ENCODE results near the gene CCDC88B.

DNA sequence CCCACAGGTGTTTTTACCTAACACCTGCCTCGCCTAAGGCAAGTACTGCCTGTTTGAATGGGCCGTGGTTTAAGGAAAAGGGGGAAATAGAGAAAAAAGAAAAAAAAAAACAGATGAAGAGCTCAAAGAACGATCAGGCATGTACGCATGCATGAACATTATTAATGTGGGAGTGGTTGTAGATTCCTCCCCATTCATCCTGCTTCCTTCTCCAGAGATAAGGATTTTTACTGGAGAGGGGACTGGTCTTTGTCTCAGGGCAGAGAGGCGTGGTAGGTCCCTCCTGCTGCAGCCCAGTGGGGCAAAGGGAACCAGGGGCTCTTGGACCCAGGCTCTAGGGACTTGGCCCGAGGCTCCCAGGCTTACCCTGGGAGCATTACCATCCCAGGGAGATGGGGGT is 42.0 kb downstream of the CCDC88B start:
- TF ChIP-seq POLR2AphosphoS5 (IDR thresholded peaks at IDR 0.05; ENCODE audit: low read depth, low read length) (no peak), TAF1 (IDR thresholded peaks at IDR 0.05; ENCODE audit: borderline replicate concordance, insufficient read depth, low read length) (no peak), SIN3A (IDR thresholded peaks at IDR 0.05; ENCODE audit: borderline replicate concordance, insufficient read depth, low read length) (no peak), FOXP2 (optimal IDR thresholded peaks at IDR 0.05; ENCODE audit: borderline replicate concordance, extremely low read depth, extremely low read length, insufficient read depth) (no peak)
- TF ChIP-seq, protein P1, sequence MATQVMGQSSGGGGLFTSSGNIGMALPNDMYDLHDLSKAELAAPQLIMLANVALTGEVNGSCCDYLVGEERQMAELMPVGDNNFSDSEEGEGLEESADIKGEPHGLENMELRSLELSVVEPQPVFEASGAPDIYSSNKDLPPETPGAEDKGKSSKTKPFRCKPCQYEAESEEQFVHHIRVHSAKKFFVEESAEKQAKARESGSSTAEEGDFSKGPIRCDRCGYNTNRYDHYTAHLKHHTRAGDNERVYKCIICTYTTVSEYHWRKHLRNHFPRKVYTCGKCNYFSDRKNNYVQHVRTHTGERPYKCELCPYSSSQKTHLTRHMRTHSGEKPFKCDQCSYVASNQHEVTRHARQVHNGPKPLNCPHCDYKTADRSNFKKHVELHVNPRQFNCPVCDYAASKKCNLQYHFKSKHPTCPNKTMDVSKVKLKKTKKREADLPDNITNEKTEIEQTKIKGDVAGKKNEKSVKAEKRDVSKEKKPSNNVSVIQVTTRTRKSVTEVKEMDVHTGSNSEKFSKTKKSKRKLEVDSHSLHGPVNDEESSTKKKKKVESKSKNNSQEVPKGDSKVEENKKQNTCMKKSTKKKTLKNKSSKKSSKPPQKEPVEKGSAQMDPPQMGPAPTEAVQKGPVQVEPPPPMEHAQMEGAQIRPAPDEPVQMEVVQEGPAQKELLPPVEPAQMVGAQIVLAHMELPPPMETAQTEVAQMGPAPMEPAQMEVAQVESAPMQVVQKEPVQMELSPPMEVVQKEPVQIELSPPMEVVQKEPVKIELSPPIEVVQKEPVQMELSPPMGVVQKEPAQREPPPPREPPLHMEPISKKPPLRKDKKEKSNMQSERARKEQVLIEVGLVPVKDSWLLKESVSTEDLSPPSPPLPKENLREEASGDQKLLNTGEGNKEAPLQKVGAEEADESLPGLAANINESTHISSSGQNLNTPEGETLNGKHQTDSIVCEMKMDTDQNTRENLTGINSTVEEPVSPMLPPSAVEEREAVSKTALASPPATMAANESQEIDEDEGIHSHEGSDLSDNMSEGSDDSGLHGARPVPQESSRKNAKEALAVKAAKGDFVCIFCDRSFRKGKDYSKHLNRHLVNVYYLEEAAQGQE (IDR thresholded peaks at IDR 0.05; ENCODE audit: insufficient read depth in 1 of 2, low read depth in 2 of 2, low read length in 2 of 2): no peak

Measured in PFSK-1 (cell line).